GM19468 (cell line): Measurements from ENCODE around the gene PTPN3.

ENCODE experiments used
- ATAC-seq: cut with Tn5 transposase; IDR thresholded peaks from one replicate; pipeline ENCODE4 v1.9.1; 2021; ENCODE audit warnings: mild to moderate bottlenecking, moderate library complexity, moderate number of reproducible peaks; ENCODE audit not compliant: unreplicated experiment; ENCODE audit errors: extremely low read depth

PTPN3 gene

DNA sequence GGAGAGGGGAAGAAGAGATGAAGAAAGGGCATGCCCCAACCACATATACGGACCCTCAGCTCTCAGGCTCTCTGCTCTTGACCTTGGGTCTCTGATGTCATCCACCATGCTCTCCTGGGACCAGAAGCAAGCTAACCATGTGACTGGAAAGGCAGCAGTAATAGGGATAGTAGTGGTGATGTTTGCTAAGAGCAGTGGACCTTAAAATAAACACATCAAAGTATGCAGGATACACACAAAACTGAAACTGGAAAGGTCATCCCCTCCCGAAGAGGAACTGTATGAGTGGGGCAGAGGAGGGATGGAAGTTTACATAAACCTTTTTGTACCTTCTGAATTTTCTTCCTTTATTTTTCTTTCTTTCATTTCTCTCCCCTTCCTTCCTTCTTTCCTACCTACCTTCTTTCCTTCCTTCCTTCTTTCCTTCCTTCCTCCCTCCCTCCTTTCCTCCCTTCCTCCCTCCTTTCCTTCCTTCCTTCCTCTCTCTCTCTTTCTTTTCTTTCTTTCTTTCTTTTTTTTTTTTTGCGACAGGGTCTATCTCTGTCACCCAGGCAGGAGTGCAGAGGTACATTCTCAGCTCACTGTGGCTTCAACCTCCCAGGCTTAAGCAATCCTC lies 8.1 kb upstream of the PTPN3 start:
- ATAC-seq: no peak

DNA sequence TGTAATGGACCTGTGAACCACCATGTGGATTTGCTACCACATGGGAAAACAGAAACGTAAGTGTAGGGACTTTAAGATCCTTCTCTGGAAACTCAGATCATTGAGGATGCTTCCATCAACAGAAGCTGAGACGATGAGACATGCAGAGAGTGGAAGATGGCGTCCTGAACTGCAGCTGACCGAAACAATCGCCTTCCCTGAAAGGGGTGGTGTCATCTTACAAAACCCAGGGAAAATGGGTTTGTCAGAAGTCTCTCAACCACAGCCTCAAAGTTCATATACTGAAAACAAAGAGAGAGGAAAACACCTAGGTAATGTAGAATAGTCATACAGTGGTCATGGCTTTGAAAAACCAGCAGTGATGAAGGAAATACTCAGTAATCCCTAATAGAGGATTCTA lies 6.6 kb upstream of the PTPN3 start:
- ATAC-seq: no peak

DNA sequence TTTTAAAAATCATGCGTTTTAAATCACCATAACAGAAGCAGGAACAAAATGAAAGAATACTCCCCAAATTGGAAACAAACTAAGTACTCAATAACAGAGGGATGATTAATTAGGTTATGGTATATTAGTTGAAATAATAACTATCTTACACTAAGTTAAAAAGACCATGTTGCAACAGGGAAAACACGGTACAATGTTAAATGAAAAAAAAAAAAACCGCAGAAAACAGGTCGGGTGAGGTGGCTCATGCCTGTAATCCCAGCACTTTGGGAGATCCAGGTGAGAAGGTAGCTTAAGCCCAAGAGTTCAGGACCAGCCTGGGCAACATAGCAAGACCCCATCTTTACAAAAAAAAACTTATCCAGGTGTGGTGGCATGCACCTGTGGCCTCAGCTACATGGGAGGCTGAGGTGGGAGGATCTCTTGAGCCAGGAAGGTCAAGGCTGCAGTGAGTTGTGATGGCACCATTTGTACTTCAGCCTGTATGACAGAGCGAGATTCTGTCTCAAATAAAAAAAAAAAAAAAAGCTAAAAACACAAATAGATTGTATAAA lies 2.4 kb upstream of the PTPN3 start:
- no peak for ATAC-seq

DNA sequence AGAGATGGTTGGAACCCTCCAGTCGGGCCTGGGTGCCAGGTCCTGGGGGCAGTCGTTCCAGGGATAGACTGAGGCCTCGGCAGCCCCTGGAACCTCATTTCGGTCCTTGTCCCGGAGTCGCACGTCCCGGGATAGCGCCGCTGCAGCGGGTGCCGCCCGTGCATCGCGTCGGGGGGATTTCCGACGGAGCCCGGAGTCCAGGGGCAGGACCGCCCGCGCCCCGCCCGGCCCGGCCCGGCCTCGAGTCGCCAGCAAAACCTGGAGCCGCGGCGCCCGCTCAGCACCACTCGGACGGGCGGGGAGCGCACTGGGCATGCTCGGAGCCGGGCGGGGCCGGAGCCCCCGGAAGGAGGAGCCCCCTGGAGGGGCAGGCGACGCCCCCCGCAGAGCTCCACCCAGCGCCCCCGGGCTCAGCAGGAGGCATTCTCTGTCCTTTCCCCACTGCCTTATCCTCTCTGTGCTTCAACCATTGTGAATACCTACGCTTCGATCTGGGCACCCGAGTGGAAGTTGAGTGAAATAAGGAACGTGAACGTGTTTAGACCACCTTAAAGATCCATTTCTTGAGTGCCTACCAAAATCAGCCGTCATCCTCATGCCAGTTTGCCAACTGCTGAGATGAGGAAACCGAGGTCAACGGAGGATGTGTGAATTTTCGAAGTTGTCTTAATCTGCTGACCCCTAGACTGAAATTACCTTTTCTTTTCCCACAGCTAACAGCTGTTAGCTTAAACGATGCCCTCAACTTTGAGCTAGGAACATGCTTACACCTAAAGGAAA lies 1.7 kb upstream of the PTPN3 start:
- ATAC-seq: no peak

DNA sequence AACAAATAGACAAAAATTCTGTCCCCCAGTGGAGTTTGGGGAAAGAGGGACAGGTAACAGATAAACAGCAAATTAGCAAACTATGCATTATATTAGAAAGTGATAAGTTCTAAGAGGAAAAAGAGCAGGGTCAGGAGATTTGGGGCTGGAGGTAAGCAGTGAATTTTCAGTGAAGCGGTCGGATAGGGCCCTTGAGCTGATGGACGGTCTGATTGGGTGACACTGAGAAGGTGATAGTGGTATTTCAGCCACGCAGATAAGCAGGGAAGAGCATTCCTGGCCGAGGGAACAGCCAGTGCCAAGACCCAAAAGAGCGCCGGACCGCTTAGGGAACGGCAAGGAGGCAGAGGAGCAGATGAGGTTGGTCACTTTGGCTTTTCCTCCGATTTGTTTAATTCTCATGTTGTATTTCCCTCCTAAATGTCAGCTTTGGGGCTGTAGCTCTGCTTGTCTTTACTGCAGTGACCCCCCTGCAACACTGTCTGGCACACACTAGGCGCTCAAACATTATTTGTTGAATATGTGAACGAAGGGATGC lies 1.1 kb upstream of the PTPN3 start:
- no peak for ATAC-seq

DNA sequence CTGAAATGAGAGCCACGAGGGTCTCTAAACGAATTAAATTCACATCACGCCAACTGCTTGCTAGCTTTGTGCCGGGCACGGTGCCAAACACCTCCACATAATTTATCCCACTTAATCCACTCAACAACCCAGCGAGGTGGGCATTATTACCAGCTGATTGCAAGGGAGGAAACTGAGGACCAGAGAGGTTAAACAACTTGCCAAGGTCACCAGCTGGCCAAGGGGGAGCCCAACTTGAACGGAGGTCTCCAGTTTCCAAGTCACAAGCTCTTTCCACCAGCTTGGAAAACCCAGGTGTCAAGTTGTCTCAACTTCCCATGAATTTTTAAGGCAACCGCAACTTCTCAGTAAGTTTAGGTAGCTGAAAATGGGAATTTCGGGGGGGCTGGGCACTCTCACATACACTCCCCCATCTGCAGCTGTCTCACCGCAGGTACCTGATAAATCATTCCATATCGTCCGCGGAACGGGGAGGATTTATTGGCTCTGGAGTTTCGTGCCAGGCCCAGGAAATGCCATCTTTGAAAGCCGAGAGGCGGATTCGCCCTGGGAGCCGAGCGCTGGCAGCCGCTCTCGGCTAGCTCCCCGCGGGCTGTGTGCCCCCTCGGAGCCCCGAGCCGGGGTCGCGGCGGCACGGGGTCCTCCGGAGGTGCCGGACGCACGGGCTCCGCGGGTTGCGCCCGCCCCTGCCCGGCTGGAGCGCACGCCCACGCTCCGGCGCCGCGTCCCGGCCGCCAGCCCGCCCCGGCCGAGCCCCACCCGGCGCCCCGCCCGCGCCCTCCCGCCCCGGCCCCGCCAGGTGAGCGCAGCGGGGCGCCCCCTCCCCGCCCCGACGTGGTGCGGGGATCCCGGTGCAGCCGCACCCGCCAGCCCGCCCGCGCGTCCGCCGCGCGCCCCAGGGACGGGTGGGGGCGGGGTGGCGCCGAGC lies 617 bp downstream of the PTPN3 start:
- no peak for ATAC-seq

DNA sequence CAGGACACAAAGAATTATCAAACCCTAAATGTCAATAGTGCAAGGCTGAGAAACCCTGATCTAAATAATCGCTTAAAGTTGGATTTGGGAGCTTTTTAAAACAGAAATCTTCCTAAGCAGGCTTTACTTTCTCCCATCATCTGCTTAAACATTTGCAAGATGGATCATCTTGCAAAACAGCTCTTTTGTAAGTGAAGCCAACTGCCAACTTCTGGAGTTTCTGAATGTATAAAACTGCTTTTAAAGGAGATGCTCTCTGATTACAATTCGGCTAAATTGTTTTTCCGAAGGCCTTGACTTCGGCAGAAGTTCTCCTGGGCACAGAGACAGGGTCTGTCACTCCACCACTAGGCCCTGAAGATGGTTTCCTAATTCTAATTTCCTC lies 1.3 kb downstream of the PTPN3 start:
- ATAC-seq: no peak

DNA sequence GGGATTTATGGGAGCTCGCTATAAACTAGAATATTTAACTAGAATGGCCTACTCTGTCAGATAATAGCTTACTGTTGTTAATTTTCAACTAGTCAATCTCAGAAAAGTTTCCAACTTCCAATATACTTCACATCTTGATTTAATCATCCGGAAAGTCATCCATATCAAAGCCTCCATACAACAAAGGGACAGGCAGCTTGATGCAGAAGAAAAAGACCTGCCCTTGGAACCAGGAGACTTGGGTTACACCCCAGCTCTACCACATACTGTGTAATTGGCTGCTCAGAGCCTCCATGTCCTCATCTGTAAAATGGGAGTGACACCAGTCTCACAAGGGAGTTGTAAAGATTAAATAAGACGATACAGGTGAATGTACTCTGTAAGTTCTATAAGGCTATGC lies 1.9 kb downstream of the PTPN3 start:
- no peak for ATAC-seq

DNA sequence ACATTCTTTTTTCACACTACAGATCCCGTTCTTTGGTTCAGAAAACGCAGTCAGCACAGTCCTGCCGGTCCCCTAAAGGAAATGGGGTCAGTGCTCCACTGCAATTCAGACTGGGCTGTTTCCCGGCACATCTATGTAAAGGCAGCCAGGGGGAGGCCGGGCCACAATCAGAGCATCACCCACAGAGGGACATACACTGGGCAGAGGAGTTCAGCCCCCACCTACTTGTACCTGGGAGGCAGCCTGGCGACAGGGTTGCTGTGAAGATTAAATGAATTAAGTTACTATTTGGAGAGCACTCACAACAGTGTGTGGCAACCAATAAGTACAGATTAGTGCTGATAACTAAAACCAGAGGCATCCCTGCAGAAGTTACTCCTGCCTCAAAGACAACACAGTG lies 4.5 kb downstream of the PTPN3 start:
- no peak for ATAC-seq

DNA sequence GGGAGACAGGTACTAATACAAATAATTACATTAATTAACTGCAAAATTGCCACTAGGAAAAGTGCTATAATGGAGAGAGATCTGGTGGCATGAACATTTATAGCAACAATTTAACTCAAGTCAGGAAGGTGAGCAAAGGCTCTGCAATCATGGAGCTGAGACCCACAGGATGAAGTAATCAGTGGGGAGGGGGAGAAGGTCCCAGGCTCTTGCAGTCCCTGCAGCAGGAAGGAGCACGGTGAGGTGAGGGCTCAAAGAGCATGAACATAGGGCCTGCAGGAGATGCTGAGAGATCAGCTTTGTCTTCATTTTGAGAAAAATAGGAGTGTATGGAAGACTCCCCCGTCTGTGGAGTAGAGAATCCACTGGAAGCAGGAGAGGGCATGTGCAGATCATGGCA lies 6.5 kb downstream of the PTPN3 start:
- ATAC-seq: no peak

DNA sequence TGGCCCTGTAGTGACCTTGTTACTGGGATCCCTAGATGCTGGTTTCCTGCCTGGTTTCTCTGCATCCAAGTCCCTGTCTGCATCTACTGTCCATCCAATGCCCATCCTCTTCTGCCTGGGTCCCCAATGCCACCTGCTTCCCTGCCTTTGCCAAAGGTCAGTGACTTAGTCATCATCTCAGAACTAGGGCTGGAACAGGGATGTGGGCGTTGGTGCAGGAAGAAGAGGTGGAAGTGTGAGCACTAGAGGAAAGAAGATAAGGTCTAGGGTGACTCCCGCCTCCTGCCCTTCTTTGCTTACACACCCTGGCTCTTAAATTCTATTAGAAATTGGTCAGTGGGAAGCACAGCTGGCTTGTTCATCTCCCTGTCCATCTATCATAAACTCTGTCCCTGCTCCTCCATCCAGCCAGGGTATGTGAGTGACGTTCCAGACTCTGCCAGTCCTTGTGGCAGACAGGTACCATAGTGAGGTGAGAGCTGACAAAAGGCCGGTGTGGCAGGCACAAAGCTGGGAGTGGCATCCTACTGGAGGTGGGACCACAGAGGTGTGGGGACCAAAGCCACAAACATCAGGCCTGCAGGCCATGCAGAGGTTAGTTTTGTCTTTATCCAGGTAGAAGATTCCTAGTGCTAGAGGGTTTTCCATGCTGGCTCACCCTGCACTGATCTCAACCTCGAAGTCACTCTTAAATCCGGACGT lies 9.2 kb downstream of the PTPN3 start:
- ATAC-seq: no peak

DNA sequence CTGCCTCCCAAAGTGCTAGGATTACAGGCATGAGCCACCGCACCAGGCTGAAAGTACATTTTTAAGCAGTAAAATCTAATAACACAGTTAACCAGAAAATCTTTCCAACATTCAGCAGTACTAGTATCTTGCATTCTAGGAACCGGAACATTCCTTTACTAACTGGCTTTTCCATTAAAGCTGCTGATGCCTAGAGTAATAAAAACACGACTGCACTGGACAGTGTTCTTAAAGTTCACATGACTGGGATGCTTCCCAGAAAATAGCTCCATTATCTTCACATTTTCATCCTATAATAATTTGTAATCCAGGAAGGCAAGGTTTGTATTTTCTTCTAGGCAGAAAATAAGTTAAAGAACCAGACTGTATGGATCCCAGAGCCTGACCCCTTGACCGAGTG lies 9.8 kb downstream of the PTPN3 start:
- no peak for ATAC-seq

DNA sequence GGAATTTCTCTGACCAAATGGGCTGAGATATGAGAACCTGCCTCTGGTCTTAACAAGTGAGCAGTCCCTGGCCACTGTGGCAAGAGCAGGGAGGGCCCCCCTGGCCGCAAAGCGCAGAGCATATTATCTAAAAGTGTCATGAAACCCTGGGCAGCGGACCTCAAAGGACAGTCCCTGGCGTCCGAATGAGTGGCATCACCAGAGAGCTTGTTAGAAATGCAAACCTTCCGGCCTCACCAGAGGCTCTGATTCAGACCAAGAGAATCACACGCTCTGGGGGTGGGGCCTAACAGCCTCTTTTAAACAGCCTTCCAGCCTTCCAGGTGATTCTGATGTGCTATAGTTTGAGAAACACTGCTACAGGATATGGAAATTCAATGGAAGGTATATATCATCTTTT lies 10.9 kb downstream of the PTPN3 start:
- no peak for ATAC-seq

DNA sequence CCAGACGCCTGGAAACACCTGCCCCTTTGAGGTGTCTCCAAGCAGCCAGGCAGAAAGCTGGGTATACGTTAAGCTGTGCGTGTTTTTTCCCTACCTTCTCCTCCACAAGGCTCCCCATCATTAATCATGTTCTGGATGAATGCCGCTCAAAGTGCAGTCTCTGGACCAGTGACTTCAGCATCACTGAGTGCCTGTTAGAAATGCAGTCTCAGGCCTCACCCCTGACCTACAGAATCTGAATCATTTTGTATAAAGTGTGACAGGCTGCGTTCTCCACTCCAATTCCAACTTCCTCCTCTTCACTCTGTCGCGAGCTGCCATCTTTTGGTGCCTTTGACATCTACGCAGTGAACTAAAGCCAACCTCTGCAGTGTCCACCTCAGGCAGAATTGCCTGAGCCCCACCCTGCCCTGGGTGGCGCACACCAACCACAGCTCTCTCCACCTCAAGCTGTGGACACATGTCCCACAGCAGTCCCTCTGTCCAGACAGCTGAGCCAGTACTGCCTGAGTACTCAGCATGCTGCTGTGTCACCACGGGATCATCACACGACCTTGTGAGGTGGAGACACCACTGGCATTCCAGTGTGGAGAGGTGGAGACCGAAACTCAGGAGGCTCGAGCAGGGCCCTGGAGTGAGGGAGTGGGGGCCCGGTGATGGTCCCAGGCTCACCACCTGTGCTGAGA lies 14.2 kb downstream of the PTPN3 start:
- ATAC-seq: no peak

DNA sequence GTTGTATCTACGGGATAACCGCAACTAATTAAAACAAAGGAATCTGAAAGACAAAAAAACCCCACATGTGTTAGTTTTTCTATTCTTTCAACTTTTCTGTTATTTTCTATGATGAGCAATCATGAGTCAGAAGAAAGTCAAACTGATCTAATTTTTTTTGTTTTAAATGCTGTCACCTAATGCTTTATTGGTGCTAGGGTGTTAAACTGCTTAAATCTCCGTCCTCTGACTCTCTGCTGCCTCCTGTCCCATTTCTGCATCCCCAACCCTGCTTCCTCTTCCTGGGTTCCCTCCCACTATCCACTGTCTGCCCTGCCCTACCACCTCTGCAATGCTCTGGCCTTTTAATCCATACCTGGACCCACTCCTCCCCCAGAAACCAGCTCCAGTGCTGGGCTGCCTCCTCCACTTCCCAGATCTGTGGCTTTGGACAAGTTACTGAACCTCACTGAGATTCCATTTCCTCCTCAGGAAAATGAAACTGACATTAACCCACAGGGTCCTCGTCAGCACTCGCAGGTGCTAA lies 15.7 kb downstream of the PTPN3 start:
- no peak for ATAC-seq

DNA sequence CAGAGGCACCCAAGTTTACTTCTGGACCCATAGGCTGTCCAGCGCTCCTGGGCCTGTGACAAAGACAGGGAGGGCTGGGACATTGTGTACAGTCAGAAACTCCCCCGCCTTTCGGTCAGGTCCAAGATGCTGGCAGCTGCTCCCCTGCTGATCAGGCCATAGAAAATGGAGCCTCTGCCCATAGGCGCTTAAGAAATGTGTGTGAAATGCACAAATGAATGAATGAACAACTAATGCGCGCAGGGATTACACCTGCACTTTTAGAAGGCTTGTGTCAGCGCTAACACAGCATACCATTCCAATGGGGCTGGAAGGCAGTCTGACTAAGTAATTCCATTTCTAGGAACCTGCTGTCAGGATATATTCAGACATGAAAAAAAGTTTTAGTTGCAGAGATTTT lies 16.3 kb downstream of the PTPN3 start:
- no peak for ATAC-seq

DNA sequence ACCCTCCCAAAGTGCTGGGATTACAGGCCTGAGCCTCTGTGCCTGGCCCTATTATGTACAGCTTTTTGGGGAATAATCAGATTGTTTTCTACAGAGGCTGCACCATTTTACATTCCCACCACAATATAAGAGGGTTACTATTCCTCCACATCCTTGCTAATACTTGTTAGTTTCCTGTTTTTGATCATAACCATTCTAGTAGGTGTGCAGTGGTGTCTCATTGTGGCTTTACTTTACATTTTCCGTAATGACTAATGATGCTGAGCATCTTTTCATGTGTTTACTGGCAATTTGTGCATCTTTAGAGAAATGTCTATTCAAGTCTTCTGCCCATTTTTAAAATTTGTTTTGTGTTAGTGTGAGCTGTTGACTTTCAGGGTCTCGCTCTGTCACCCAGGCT lies 18.3 kb downstream of the PTPN3 start:
- ATAC-seq: no peak

DNA sequence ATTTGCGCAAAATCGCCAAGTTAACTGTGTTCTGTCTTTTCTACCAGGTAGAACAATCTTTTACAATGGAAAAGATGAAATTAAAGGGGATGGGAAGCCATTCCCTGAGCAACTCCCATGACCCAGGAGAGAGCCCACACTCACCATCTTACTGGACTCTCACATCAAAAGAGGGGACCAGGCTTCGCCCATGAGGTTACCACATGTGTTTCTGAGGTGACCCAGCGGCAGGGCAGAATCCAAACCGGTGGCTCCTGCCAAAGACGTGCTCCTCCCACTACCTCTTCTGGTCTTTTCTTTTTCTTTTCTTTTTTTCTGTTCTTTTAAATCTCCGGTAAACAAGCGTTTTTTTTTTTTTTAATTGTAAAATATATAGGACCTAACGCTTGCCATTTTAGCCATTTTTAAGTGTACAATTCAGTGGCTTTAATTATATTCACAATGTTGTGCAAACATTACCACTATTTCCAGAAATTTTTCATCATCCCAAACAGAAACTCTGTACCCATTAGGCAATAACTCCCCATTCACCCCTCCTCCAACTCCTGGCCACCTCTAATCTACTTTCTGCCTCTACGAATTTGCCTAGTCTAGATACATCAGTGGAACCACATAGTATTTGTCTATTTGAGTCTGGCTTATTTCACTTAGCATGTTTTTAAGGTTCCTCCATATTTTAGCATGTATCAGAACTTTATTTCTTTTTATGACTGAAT lies 19.3 kb downstream of the PTPN3 start:
- ATAC-seq: no peak
